ENCODE data around the gene SMARCC1.

SMARCC1 gene

DNA sequence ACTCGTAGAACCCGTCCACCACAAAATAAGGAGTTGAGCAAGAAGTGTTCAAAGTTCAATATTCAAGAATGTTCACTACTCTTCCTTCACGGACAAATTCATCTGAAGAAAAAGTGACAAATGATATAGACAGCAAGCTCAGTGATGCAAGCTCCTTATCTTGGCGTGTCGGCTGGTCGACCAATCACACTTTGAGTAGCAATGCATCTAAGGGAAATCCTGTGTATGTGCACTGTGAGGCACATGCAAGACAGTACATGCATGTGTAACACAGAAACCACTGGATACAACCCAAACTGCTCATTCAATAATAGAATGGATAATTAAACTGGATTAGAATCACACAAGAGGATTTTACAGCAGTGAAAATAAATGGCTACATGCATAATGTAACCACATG lies 138.6 kb downstream of the SMARCC1 start:
- in situ Hi-C loops (cut with HindIII; ENCODE audit: low sequenced_read_pairs) = no loop called here

DNA sequence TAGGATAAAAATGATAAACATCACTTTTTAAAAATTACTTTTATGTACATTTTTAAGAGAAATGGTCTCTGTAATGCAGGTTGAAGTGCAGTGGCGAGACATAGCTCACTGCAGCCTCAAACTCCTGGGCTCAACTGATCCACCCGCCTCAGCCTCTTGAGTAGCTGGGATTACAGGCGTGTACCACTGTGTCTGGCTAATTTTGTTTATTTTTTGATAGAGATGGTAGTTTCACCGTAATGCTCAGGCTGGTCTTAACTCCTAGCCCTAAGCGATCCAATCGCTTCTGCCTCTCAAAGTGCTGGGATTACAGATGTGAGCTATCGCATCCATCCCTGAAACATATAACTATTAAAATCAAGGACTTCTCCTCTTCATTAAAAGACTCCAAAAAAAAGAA lies 140.0 kb downstream of the SMARCC1 start:
- in situ Hi-C loops (cut with HindIII; ENCODE audit: low sequenced_read_pairs) = no loop called here

GRCh38 chr3:47636921-47637320 lies 144.8 kb downstream of the SMARCC1 start:
- in situ Hi-C loops (cut with HindIII; ENCODE audit: low sequenced_read_pairs) = no loop called here

DNA sequence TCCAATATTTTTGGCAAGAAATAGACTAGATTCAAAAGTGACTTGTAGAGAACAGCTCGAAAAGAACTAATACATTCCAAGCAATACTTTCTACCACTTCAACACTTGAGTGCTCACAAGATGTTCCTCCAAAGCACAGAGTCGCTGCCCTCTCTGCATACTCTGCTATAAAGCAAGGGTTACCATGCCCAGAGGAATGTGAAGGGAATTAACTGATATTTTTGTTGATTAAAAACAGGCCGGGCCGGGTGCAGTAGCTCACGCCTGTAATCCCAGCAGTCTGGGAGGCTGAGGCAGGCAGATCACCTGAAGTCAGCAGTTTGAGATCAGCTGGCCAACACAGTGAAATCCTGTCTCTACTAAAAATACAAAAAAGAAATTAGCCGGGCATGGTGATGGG lies 145.5 kb downstream of the SMARCC1 start:
- in situ Hi-C loops (cut with HindIII; ENCODE audit: low sequenced_read_pairs) = no loop called here

DNA sequence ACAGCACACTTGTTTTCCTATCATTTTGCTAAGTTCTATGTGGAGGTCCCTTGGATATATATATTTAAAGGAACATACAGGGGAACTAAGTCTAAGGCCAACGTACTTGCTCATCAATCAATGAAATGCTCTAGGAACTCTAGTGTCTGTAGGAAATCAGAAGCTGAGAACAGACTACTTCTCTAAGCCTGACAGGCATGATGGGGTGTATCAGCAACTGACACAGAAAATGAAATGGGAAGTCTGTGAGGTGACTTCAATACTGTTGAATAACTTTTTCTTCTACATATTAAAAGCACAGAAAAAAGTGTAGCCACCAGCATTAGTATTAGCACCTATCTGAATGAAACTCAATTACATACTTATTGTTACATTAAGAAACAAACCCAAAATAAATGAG lies 146.2 kb downstream of the SMARCC1 start:
- in situ Hi-C loops (cut with HindIII; ENCODE audit: low sequenced_read_pairs) = no loop called here

DNA sequence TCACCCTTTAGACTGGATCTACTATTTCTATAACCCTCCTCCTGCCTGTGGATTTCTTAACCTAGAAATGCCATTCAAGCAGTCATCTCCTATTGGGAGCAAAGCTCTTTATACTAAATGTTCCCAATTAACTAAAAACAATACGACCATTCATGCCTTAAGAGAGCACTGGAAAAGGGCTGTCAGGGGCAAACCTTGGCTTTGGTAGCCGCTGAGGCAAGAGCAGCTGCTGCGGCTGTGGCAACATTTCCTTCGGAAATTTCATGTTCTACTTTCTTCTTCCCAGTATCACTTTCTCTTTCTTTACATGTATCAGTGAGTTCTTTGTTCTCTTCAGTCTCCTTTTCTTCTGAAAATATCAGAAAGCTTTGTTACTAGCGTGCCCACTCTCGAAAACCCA lies 146.7 kb downstream of the SMARCC1 start:
- in situ Hi-C loops (cut with HindIII; ENCODE audit: low sequenced_read_pairs) = no loop called here

GRCh38 chr3:47630810-47631209 lies 150.9 kb downstream of the SMARCC1 start:
- in situ Hi-C loops (cut with HindIII; ENCODE audit: low sequenced_read_pairs) = no loop called here

GRCh38 chr3:47629770-47630169 lies 151.9 kb downstream of the SMARCC1 start:
- in situ Hi-C loops (cut with HindIII; ENCODE audit: low sequenced_read_pairs) = no loop called here

DNA sequence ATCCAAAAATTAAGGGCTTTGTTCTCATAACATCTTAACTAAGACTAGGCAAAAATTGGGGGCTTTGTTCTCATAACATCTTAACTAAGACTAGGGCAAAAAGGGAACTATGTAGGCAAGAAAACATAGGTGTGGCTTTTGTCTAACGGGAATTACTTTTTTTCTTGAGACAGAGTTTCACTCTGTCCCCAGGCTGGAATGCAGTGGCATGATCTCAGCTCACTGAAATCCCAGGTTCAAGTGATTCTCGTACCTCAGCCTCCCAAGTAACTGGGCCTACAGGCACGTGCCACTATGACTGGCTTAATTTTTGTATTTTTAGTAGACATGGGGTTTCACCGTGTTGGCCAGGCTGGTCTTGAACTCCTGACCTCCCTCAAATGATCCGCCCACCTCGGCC lies 153.3 kb downstream of the SMARCC1 start:
- in situ Hi-C loops (cut with HindIII; ENCODE audit: low sequenced_read_pairs) = no loop called here

- in situ Hi-C loops (cut with HindIII; ENCODE audit: low sequenced_read_pairs) = no loop called here
Observed at GRCh38 chr3:47622671-47623461, 158.8 kb downstream of the SMARCC1 start.

- in situ Hi-C loops (cut with HindIII; ENCODE audit: low sequenced_read_pairs) = loop anchor here (5.0 kb wide), 1 partner anchor 35 kb away; no protein-coding TSS in a partner anchor
Observed at GRCh38 chr3:47617086-47618010, 164.3 kb downstream of the SMARCC1 start.

DNA sequence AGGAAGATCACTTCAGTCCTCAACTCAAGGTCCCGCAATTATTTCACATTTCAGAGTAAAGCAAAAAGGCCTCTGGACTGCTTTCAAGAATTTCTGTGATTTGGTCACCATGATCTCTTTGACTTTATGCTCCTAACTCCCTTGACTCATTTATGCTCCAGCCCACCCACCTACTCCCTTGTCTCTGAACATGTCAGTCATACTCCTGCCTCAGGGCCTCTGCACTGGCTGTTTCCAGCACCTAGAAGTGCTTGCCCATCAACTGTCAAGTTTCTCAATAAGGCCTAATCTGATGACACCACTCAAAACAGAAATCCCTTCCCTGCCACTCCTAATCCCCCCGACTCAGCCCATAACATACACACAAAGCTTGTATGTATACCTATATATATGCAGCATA lies 166.9 kb downstream of the SMARCC1 start:
- in situ Hi-C loops (cut with HindIII; ENCODE audit: low sequenced_read_pairs) = loop anchor here (5.0 kb wide), 1 partner anchor 38 kb away; no protein-coding TSS in a partner anchor

GRCh38 chr3:47613722-47614121 lies 168.0 kb downstream of the SMARCC1 start:
- in situ Hi-C loops (cut with HindIII; ENCODE audit: low sequenced_read_pairs) = no loop called here

DNA sequence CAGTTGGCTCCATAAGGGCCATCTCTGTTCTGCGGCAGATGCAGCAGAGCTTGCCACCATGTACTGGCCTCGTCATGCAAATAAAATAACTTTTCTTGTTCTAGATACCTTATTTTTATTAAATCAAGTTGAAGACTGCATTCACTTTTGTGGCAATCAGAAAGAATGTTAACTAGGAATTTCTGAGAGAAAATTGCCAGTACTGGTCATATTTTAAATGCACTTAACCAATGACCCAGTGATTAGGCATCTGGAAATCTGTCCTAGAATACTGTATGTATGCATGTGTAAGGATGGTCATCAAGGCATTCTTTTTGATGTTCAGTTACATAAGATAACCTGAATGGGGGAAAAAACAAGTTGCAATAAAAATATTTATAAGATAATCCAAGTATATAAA lies 168.8 kb downstream of the SMARCC1 start:
- in situ Hi-C loops (cut with HindIII; ENCODE audit: low sequenced_read_pairs) = no loop called here

- in situ Hi-C loops (cut with HindIII; ENCODE audit: low sequenced_read_pairs) = no loop called here
Observed at GRCh38 chr3:47612178-47612577, 169.5 kb downstream of the SMARCC1 start.

DNA sequence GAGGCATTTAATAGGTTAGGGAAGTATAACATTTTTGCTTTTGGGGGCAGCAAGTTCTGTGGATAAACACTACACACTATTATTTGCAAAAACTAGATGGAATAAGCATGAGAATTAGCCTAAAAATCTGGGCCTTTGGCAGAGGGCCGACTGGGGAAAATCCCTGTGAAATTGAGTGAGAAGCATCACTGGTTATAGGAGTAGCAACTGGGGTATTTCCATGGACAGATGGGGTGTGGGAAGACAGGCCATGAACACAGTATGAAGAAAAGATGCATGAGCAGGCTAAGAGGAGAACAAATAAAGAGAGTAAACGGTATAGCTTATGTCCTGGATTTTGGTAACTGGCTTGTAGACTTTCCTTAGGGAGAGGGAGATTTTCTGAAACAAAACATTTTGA lies 170.1 kb downstream of the SMARCC1 start:
- in situ Hi-C loops (cut with HindIII; ENCODE audit: low sequenced_read_pairs) = no loop called here

DNA sequence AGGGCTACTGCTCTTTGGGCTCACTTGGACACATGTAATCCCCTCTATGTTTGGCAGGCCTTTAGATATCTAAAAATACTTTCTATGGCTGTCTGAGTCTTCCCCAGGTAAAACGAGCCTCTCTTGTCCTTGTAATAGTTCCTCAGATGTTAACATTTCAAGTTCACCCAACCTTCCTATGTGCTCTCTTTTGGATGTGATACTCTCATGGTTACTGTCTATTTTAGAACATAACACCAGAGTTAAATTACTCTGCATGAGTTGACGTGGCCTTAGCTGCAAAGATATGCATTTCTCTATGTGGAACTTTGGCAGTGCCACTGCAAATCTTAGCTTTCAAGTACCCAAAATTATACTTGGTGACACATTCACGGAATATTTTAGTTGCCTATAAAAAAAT lies 171.1 kb downstream of the SMARCC1 start:
- in situ Hi-C loops (cut with HindIII; ENCODE audit: low sequenced_read_pairs) = no loop called here

DNA sequence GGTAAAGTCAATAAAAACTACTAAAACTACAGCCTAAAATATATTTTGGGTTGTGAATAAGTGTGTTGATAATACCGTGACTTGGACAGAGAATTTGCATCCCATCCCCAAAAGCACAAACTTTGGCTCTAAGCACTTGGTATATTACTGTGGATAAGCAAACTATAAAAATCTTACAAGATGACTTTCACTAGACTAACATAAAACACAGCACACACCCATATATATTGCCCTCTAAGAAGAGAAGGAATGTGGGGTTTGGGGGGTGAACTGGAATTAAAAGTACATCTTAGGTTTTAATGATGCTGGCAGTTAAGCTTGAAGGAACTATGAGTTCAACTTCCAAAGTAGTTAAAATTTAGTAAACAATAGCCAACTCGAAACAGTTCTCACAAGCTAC lies 174.4 kb downstream of the SMARCC1 start:
- in situ Hi-C loops (cut with HindIII; ENCODE audit: low sequenced_read_pairs) = loop anchor here (10.0 kb wide), 1 partner anchor 63 kb away; no protein-coding TSS in a partner anchor

GRCh38 chr3:47606165-47606564 lies 175.5 kb downstream of the SMARCC1 start:
- in situ Hi-C loops (cut with HindIII; ENCODE audit: low sequenced_read_pairs) = loop anchor here (10.0 kb wide), 1 partner anchor 61 kb away; no protein-coding TSS in a partner anchor

DNA sequence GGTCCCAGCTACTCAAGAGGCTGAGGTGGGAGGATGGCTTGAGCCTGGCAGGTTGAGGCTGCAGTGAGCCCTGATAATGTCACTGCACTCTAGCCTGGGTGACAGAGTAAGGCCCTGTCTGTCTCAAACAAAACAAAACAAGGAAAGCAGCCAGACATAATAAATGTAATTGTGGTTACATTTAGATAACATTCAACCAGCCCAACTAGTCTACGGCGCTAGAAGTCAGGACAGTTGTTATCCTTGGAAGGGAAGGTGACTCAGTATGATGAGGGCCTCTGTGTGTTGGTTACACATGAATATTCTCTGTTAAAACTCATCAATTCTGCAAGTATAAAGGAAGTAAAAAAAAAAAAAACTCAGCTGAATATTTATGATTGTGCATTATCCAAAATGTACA lies 176.0 kb downstream of the SMARCC1 start:
- in situ Hi-C loops (cut with HindIII; ENCODE audit: low sequenced_read_pairs) = loop anchor here (10.0 kb wide), 1 partner anchor 61 kb away; no protein-coding TSS in a partner anchor

GRCh38 chr3:47604145-47604544 lies 177.5 kb downstream of the SMARCC1 start:
- in situ Hi-C loops (cut with HindIII; ENCODE audit: low sequenced_read_pairs) = loop anchor here (10.0 kb wide), 1 partner anchor 59 kb away; no protein-coding TSS in a partner anchor
